Occipital lobe (tissue), 2 donors: ENCODE measurements around the gene IER2. TPM values are rescaled to one million over a fixed set of nuclear protein-coding genes. Genes with fewer than 3 reads are reported as not detected.

Source experiments
- DNase-seq: peaks from one replicate; lab custom pipeline; 2025; lab: John Stamatoyannopoulos, UW
- total RNA-seq: library from RNA; depleted of rRNA; stranded (reverse); fragments of >200 nt; gene quantifications from one replicate; pipeline ENCODE4 v1.2.3, GENCODE V29; 2014

The IER2 gene
- total RNA-seq = 9.4 TPM

DNA sequence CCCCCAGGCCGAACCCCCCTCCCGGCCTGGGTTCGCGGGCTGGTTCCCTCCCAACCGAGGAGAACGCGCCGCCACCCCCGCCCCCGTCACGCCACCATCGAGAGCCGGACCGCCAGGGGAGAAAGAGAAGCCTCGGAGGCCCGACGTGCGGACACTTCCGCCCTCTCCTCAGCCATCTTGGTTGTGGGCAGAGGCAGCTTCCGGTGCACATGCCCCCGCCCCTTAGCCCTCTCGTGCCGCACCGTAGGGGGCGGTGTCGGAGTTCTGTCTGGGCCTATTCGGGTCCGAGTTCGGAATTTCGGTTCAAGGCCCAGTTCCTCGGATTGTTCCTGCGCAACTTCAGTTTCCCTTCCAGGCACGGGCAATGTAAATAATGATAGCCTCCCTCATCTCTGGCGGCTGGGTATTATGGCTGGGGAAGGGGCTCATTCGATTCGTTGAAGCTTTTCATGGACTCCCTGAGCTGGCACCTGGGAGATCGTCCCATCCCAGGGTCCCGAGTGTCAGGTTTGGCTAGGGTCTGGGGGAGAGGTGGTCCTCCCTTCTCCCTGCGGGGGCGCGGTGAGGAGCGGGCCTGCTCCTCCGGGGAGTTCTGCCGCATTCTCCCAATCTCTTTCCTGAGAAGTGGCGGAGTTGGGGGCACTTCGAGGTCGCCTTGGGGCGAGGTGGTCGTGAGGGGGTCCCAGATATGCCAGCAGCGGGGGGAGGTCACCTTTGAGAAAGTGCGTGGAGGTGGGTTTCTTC lies at the start of gene IER2, which contains the start of gene STX10:
Gene IER2, plus strand, starts transcription at position 225 of the 744 bp plus-strand sequence. CDS start 2,776 bp downstream, outside the sequence.
Gene STX10, minus strand, starts transcription at position 189 of the 744 bp plus-strand sequence. CDS start 202 bp downstream, outside the sequence.
- DNase-seq = peak; percentile 94

DNA sequence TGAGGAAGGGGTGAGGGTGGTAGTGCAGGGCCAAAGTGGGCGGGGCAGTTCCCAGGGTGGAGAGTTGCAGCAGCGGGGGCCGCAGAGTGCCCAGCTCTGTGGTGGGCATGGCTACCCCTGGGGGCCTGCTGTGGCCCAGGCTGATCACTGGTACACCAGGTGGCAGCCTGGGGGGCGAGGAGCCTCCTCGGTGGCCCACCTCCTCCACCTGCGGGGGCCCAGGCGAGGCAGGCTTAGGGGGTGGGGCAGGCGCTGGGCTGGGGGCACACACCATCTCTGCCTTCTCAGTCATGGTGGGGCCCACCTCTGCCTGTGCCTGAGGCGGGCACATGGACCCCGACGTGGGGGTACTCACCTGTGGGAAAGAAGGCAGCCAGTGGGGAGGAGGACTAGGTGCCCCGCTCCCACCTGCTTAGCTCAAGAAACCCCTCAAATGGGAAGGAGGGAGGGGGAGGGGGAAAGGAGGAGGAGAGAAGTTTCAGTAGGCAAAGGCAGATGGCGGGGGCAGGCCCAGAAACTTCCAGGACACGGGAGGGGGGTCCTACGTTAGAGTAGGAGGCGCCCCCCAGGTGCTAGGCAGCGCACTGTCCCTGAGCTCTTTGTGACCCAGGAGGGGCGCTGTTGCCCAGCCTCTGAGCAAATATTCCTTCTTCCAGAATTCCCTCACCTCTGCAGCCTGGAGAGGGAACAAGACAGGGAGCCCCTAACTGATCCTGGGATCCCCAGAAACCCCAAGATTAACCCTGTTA lies 49.2 kb upstream of the IER2 start:
- DNase-seq = no peak

GRCh38 chr19:13101590-13102415 lies 48.4 kb upstream of the IER2 start:
- DNase-seq = no peak

- DNase-seq = no peak
These were observed 47.9 kb upstream of the IER2 start for GRCh38 chr19:13102416-13102665.

DNA sequence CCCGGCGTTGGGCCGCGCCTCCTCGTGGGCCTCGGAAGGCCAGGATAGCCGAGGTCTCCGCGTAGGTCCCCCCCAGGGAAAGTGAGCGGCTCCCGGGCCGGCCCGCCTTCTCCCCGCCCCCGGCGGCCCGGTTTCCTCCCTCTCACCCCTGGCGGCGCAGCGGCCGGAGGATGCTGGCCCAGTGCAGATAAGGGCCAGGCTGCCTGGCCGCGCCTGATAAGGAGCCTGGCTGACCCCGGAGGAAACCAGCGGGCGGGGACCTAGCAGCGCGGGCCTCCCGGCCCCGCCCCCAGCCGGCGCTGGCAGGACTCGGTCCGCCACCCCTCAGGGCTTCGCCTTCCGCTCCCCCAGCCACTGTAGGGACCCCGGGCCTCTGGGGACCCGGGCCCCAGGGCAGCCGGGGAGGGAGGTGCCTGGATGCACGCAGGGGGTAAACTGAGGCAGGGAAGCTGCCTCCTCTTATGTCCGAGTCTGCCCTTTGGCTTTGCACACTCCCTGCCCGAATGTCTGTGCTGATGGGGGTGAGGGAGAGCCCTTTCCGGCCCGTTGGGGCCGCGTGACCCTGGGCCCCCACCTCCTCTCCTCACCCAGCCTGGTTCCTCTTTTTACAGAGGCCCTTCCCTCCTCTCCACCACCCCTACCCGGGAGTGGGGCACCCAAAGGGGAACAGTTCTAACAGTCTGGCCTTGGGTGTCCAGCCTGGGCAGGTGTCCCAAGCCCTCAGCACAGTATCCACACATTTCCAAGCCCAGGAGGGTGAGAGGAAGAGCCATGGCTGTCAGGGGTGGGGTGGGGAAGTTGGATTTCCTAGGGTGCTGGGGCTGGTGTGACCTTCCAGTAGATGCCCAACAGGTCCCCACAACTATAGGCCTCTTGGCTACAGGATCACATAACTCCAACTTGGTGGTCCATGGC lies 47.3 kb upstream of the IER2 start, which contains the start of gene LYL1:
Gene LYL1, minus strand, starts transcription at position 193 of the 915 bp plus-strand sequence. CDS start 1,687 bp downstream, outside the sequence.
- DNase-seq = no peak

DNA sequence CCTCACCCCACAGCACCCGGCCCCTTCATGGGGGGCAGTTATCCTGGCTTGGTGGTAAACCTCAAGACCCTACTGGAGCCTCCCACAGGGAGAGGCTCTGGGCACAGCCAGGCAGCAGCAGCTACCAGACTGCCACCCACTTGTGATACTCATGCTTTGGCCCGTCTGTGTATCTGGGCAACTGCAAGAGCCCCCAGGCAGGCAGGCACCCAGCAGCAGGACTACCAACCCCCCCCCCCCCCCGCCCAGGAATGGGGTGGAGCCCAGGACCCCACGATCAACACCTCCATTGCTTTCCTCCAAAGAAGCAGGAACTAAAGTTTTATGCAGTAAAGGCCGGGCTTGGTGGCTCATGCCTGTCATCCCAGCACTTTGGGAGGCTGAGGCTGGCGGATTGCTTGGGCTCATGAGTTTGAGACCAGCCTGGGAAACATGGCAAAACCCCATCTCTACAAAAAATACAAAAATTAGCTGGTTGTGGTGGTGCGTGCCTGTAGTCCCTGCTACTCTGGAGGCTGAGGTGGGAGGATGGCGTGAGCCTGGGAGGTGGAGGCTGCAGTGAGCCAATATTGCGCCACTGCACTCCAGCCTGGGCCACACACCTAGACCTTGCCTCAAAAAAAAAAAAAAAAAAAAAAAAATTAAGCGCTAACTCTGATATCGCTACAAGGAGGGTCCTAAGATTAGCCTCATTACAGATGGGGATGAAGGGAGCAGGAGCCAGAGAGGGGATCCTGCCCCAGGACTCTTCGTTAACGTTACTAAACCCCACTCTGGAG lies 46.4 kb upstream of the IER2 start:
- no peak for DNase-seq

DNA sequence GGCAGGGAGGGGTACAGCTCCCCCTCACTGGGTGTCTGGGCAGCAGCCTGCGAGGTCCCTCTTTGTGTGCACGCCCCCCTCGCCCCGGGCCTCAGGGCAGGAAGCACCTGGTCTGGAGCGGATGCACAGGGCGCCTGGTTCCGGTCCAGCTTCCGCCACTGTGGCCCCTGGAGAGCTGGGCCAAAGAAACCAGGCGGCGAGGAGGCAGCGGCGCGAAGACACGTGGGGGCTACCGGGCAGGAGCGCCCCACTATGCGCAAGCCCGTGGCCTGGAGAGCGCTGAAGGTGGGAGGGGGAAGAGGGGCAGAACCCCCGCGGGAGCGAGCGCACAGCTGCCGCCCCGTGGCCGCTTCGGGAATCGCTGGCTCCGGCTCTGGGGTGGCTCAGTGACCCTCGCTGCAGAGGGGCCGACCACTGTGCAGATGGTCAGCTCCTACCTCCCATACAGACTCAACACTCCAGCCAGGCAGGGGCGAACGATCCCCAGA lies 45.8 kb upstream of the IER2 start:
- DNase-seq = no peak

GRCh38 chr19:13104848-13105711 lies 45.1 kb upstream of the IER2 start:
- no peak for DNase-seq

DNA sequence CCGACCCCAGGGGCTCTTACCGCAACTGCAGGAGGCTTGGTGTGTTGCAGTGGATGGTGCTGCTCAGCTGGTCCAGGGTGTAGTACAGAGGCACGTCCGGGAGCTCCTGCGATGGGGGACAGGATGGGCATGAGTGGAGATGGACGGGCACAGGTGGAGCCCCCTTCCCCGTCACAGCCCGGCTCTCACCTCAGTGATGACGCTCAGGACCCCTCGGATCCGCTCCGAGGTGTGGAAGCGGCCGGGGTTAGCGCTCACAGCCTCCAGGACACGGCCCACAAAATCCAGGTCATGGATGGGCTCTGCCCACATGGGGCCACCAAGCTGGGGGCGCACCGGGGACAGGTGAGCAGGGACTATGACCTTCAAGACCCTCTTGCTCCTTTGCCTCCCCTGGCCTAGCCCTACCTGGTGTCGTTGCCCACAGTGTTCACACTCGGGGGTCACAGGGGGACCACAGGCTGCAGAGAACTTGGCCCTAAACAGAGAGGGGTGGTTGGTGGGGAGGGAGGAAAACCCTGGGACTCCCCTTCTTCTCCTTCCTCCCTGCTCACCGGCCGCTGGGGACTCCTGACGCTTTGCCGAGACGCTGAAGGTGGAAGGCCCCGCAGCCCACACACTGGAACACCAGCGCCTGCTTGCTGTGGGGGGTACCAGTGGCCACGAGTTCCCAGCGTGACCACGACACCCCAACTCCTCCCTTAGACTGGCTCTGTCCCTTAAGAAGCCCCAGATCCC lies 40.7 kb upstream of the IER2 start:
- no peak for DNase-seq

DNA sequence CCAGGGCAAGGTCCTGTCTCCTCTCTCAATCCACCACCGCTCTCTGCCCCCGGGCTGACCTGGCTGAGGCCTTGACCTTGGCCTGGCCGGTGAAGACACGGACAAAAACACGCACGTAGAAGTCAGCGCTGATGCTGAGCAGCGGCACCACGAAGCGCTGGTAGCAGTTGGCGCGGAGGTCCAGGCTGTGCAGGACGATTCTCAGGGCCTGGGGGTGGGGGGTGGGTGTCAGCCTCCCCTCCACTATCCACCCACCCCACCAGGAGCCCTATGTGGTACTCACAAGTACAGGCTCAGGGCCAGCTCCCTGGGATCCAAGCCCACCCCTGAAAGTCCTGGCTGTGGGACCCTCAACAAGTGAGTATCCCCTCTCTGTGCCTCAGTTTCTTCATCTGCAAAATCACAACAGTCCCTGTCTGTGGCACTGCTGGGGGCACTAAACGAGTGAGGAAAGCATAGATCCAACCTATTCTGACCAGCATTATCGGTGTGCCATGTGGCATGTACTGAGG lies 40.1 kb upstream of the IER2 start:
- no peak for DNase-seq

DNA sequence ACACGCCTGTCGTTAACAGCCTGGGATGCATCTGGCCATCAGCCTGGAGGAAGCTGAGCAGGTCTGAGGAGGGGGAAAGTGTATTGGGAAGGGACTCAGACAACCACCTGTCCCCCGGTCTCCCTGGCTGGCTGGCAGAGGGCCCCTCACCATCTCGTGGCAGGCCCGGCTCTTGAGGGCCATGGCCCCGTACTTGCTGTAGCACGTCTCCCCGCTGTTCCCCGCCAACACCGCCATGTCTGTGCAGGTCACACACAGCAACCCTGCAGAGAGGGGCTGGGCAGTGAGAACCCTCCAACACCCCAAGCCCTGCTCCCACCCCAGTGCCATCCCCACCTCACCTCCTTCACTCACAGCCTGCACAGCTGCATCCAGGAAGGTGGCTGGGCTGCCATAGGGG lies 37.7 kb upstream of the IER2 start:
- no peak for DNase-seq

- DNase-seq = no peak
These were observed 34.3 kb upstream of the IER2 start for GRCh38 chr19:13115936-13116281.

DNA sequence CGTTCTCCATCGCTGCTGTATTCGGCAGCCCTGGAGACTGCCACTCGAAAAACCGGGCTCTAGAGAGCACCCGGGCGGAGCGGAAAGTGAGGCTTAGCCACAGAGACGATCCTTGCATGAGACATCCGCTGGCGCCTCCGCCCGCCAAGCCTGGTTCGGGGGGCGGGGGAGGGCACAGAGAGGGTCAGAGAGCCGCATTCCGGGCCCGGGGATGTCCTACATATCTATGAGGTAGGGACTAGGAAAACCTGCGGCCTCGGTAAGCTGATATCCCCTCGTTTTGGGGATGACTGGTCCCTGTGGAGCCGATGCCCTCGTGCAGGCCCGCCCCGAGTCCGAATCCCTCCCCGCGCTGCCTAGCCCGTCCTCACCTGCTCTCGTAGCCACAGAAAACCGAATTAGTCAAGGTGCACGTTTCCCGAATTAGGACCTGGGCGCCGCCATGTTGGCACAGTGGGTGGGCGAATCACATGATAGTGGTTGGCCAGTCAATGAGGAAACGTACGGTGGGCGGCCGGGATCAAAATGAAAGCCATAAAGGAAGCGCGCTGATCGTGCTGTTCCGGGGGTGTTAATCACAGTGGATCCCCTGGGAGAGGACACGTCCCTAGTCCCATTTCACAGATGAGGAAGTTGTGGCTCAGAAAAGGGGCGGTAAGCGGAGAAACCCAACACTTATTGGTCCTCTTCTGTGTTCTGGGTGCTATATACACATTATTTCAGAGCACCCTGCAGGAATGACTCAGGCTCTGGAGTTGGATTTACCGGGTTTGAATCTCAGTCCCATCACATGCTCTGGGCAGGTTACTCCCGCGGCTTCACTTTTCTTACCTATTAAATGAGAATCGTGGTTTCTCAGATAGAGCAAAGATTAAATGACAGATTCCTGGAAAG lies 33.7 kb upstream of the IER2 start, which contains the start of gene TRMT1:
Gene TRMT1, minus strand, starts transcription at position 459 of the 894 bp plus-strand sequence. Its CDS starts 341 bp downstream, at position 118.
- peak; percentile 87 for DNase-seq

DNA sequence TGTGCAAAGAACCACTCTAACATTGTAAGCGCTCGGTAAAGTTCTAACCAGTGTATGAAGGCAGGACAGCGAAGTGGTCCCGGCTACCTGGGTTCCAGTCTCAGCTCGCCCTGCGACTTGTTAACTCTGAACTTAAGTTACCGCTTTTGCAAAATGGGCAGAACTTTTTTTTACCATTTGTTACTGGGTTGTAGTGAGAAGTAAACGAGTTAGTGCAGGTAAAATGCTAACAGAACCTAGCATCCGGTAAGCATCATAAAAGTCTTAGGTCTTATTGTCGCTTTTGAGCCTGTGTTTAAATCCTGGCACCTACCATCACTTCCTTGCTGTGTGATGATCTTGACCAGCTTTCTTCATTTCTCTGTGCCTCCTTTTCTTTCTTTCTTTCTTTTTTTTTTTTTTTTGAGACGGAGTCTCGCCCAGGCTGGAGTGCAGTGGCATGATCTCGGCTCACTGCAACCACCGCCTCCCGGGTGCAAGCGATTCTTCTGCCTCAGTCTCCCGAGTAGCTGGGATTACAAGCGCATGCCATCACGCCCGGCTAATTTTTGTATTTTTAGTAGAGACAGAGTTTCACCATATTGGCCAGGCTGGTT lies 32.9 kb upstream of the IER2 start:
- no peak for DNase-seq

DNA sequence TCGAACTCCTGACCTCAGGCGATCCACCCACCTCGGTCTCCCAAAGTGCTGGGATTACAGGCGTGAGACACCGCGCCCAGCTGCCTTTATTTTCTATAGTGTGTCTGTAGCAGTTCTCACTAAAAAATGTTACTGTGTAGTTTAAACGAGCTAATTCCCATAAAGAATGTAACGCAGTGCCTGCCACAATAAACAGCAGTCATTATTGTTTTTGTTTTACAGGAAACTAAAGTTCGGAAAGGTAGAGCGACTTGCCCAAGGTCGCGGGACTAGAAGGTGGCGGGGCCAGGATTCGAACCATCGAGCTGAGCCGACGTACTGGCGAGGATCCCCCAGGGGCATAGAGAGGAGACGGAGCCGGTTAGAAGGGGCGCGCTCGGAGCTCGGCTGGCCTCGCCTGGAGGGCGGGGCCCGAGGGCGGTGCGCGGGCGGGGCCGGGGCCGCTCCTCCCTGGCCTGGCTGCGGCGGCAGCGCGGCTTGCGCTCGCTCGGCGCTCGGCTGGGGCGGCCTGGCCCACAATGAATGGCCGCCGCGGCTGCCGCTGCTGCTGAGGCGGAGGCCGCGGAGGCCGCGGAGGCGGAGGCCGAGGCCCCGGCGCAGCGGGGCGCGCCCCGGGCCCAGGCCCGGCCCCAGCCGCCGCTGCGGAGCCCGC lies 32.3 kb upstream of the IER2 start, which contains the start of gene NACC1:
Gene NACC1, plus strand, starts transcription at position 493 of the 652 bp plus-strand sequence. CDS start 16,944 bp downstream, outside the sequence.
- peak; percentile 86 for DNase-seq
